HG03565 (cell line): ENCODE results near the gene NAP1L2.
"Not testable (repeated sequence)": the region's sequence is repeated elsewhere in the genome, so short reads cannot be mapped to it uniquely, and the experiment has no call there.

Experiments used
- ATAC-seq: cut with Tn5 transposase; IDR thresholded peaks from one replicate; pipeline ENCODE4 v1.9.1; 2021; ENCODE audit warnings: mild to moderate bottlenecking, moderate library complexity; ENCODE audit not compliant: unreplicated experiment

NAP1L2 gene

GRCh38 chrX:73214426-73215094 is at the start of gene NAP1L2:
TSS of gene NAP1L2 (minus strand) at chrX:73214851. CDS start at chrX:73214492, 359 bp downstream.
- peak; percentile 97 for ATAC-seq

GRCh38 chrX:73262991-73263390 is 48.3 kb upstream of the NAP1L2 start:
- ATAC-seq, result no peak

- no peak for ATAC-seq
Observed at GRCh38 chrX:73239242-73239641, 24.6 kb upstream of the NAP1L2 start.

- no peak for ATAC-seq
Observed at GRCh38 chrX:73217621-73218020, 3.0 kb upstream of the NAP1L2 start.

GRCh38 chrX:73215246-73215645 is 595 bp upstream of the NAP1L2 start:
- no peak for ATAC-seq

GRCh38 chrX:73213734-73214425 is 771 bp downstream of the NAP1L2 start:
- no peak for ATAC-seq

GRCh38 chrX:73206366-73206765 is 8.3 kb downstream of the NAP1L2 start:
- ATAC-seq, result no peak

- no peak for ATAC-seq
Observed at GRCh38 chrX:73182502-73183114, 32.0 kb downstream of the NAP1L2 start.

GRCh38 chrX:73168945-73169344 is 45.7 kb downstream of the NAP1L2 start:
- not testable (repeated sequence) for ATAC-seq
